ENCODE data around the gene UBASH3B. TPM values are rescaled to one million over a fixed set of nuclear protein-coding genes. Genes with fewer than 3 reads are reported as not detected.

The UBASH3B gene
- total RNA-seq, 1 donor from 2014 or later: 4.3 TPM

DNA sequence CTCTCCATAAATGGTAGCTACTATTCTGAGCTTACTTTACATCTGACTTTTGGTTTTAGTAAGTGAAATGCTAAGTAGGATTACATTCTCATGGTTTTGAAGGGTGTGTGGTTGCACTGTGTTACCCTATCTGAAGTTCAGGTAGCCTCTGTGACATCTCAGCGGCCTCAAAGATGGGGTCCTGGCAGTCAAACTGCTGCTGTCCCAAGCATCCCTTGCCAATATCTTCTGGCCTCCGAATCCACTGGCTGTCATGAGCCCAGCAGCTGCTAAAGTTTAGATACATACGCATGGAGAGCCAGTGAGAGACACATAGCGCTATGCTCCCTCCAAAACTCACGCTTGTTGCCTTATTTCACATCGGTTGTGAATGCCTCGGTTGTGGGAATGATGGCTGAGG is 34.9 kb downstream of the UBASH3B start:
- TF ChIP-seq, protein P1, sequence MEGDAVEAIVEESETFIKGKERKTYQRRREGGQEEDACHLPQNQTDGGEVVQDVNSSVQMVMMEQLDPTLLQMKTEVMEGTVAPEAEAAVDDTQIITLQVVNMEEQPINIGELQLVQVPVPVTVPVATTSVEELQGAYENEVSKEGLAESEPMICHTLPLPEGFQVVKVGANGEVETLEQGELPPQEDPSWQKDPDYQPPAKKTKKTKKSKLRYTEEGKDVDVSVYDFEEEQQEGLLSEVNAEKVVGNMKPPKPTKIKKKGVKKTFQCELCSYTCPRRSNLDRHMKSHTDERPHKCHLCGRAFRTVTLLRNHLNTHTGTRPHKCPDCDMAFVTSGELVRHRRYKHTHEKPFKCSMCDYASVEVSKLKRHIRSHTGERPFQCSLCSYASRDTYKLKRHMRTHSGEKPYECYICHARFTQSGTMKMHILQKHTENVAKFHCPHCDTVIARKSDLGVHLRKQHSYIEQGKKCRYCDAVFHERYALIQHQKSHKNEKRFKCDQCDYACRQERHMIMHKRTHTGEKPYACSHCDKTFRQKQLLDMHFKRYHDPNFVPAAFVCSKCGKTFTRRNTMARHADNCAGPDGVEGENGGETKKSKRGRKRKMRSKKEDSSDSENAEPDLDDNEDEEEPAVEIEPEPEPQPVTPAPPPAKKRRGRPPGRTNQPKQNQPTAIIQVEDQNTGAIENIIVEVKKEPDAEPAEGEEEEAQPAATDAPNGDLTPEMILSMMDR (IDR thresholded peaks at IDR 0.05): no peak
- Mint-ChIP-seq H3K27ac (no peak overlapping the region), H3K27me3 (no peaks in the 10 kb centered on the region), H3K4me1 (peaks cover 37% of the 10 kb centered on the region), H3K36me3 (ENCODE audit: low read depth) (no peaks in the 10 kb centered on the region), H3K4me3 (peak overlapping the region; percentile 3), H3K9me3 (no peaks in the 10 kb centered on the region)
- intact Hi-C loops (cut with micrococcal nuclease): no loop called here
- ATAC-seq (ENCODE audit: low read depth) (no peak), DNase-seq (no peak)
- ChIA-PET CTCF (interaction anchor here (1.0 kb wide), 1 partner anchor 34 kb away, joined by 3 read pairs; no protein-coding TSS in a partner anchor), POLR2A (interaction anchor here (0.6 kb wide), 2 partner anchors 9 to 16 kb away, joined by 3 to 6 read pairs; no protein-coding TSS in a partner anchor)

DNA sequence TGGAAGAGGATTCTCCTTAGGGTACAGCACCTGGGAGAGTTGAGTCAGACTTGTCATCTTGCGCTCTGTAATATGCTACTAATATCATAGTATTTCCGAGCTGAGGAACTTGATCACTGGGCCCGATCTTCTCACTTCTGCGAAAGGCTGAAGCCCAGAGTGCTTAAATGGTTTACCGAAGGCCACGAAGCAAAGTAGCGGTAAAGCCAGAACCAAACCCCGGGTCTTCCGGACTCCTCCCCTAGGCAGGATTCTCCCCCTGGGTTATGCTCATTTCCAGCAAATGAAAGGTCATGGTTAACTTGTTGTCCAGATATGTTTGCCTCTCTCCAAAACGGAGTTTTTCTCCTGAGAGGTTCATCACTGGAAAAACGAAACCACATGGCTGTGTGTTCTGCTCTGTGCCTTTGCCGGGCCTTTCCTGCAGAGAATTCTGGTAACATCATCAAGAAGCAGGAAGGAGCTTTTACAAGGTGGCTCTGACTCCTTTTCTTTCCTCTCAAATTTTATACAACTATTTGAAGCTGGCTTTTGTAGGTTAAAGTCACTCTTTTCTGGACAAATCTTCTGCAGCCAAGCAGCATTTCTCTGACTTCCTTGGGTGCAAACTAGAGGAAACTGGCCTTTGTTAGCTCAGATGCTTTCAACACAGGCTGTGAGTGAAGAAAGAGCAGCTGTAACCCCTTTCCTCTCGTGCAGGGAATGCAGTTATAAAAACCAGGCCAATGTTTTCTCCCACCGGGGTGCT is 35.5 kb downstream of the UBASH3B start:
- H3K4me3 Mint-ChIP-seq: peak overlapping the region; percentile 39

DNA sequence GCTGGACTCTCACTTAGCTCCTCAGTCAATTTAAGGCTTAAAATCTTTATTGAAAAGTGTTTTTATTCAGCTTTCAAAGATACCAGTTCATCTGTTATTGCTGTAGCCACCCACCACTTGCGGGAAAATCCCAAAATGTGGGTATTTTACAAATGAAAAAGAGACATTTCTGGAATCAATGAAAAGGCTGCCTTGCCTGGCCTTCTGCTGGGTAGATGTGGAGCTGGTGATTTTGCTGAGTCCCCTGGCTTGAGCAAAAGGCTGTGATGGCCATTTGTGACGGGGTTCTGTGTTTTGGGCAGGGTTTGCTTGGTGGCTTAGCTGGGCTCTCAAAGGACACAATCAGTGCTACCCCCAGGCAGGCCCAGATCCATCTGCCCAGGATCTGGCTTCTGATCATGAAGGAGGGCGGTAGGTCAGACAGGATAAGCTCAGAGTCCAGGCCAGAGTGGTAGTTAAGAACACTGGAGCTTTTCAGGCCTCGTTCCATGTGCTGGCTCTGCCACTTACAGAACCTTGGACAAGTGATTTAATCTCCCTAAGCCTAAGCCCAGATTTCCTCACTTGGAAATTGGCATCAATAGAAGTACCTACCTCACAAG is 36.1 kb downstream of the UBASH3B start:
- CTCF ChIA-PET: interaction anchor here (0.9 to 1.2 kb wide), 2 partner anchors 25 to 30 kb away, joined by 3 read pairs; no protein-coding TSS in a partner anchor
- no peaks in the 10 kb centered on the region for H3K27me3 Mint-ChIP-seq
- ATAC-seq (ENCODE audit: low read depth) (no peak), DNase-seq (no peak)
- no peak overlapping the region for H3K4me3 Mint-ChIP-seq
- no peaks in the 10 kb centered on the region for H3K9me3 Mint-ChIP-seq
- intact Hi-C loops (cut with micrococcal nuclease): no loop called here
- no peaks in the 10 kb centered on the region for H3K36me3 Mint-ChIP-seq (ENCODE audit: low read depth)
- POLR2A ChIA-PET: no interaction called here
- H3K27ac Mint-ChIP-seq: no peak overlapping the region
- TF ChIP-seq, protein P1 (IDR thresholded peaks at IDR 0.05): no peak
- peaks cover 45% of the 10 kb centered on the region for H3K4me1 Mint-ChIP-seq

More for the DNA sequence above, 35.5 kb downstream of the UBASH3B start:
- Mint-ChIP-seq H3K4me1 (peaks cover 41% of the 10 kb centered on the region), H3K9me3 (no peaks in the 10 kb centered on the region), H3K36me3 (ENCODE audit: low read depth) (no peaks in the 10 kb centered on the region), H3K27ac (no peak overlapping the region), H3K27me3 (no peaks in the 10 kb centered on the region)
- DNase-seq (no peak), ATAC-seq (ENCODE audit: low read depth) (peak; percentile 37)
- TF ChIP-seq, protein P1 (IDR thresholded peaks at IDR 0.05): no peak
- CTCF ChIA-PET: interaction anchor here (0.9 to 1.2 kb wide), 2 partner anchors 25 to 31 kb away, joined by 3 read pairs; no protein-coding TSS in a partner anchor
- POLR2A ChIA-PET: interaction anchor here (0.6 kb wide), 1 partner anchor 17 kb away, joined by 3 read pairs; no protein-coding TSS in a partner anchor
- intact Hi-C loops (cut with micrococcal nuclease): no loop called here

DNA sequence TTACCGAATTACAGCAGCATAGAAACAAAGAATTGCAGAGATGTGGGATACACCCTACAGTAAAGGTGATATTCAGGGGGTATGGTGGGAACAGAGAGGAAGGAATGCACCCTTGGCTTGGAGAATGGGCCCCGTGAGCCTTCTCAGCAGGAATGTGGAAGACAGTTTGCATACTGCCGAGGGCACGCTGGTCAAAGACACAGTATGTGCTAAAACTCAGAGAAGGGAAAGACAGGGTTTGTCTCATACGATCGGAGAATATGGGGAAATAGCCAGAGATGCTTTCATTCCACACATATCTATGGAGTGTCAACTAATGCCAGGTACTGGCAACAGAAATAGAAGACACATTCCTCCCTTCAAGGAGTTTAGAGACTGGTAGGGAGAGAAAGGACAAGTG is 36.9 kb downstream of the UBASH3B start:
- Mint-ChIP-seq H3K36me3 (ENCODE audit: low read depth) (no peaks in the 10 kb centered on the region), H3K4me3 (no peak overlapping the region), H3K9me3 (no peaks in the 10 kb centered on the region), H3K4me1 (peaks cover 53% of the 10 kb centered on the region), H3K27me3 (no peaks in the 10 kb centered on the region), H3K27ac (no peak overlapping the region)
- ATAC-seq (ENCODE audit: low read depth) (no peak), DNase-seq (no peak)
- TF ChIP-seq, protein P1 (IDR thresholded peaks at IDR 0.05): no peak
- intact Hi-C loops (cut with micrococcal nuclease): no loop called here
- ChIA-PET POLR2A (no interaction called here), CTCF (no interaction called here)

DNA sequence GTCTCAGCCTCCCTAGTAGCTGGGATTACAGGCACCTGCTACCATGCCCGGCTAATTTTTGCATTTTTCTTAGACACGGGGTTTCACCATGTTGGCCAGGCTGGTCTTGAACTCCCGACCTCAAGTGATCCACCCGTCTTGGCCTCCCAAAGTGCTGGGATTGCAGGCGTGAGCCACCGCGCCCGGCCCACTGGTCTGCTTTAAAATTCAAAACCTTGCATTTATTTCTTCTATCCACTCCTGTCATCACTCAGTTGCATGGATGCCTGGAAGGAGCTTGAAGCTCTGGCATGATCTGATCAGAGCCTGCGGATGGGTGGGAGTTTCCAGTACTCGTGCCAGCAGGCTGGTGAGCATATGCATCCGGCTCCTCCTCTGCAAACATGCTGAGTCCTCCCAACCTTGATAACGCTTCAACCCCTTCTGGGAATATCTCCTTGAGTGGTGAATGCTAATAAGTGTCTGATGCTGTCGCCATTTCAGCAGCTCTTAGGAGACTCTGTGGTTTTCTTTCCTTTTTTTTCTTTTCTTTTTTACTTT is 39.6 kb downstream of the UBASH3B start:
- Mint-ChIP-seq H3K27me3 (no peaks in the 10 kb centered on the region), H3K36me3 (ENCODE audit: low read depth) (no peaks in the 10 kb centered on the region), H3K4me1 (peaks cover 76% of the 10 kb centered on the region), H3K9me3 (no peaks in the 10 kb centered on the region), H3K27ac (no peak overlapping the region), H3K4me3 (no peak overlapping the region)
- intact Hi-C loops (cut with micrococcal nuclease): no loop called here
- DNase-seq (no peak), ATAC-seq (ENCODE audit: low read depth) (no peak)
- TF ChIP-seq, protein P1 (IDR thresholded peaks at IDR 0.05): no peak
- ChIA-PET CTCF (interaction anchor here (1.6 kb wide), 1 partner anchor 39 kb away, joined by 4 read pairs; no protein-coding TSS in a partner anchor), POLR2A (interaction anchor here (1.6 kb wide), 1 partner anchor 39 kb away, joined by 8 read pairs; the partner anchor contains the start of gene UBASH3B)

All from activated B cell treated with CpG ODN at 0.5 μM for 24 hours (primary cell).